Skeletal muscle cell (primary cell): ENCODE data around the gene TMEM212.

Experiments
- DNase-seq: peaks from one replicate; pipeline ENCODE4 v3.0.0-alpha.2; 2010; ENCODE audit warnings: low read depth
- H3K4me3 ChIP-seq: 2 replicates; pipeline ENCODE4 v1.5.1; 2011; ENCODE audit warnings: low read depth, mild to moderate bottlenecking, control low read depth, low read length, moderate library complexity

TMEM212 gene

DNA sequence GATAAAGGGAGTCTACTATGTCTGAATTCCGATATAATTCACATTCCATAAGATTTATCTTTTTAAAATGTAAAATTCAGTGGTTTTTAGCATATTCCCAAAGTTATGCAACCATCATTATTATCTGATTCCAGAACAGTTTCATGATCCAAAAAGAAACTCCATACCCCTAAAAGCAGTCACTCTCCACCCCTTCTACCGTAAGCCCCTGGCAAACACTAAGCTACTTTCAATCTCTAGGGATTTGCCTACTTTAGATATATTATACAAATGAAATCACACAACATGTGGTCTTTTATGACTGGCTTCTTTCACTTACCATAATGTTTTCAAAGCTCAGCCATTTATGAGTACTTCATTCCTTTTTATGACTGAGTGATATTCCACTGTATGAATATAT lies 65.6 kb downstream of the TMEM212 start:
- no peak for DNase-seq
- H3K4me3 ChIP-seq: no peak overlapping the region
